Right kidney (tissue), 1 donor: ENCODE results near the gene ZNF326.
"Not testable (repeated sequence)": the region's sequence is repeated elsewhere in the genome, so short reads cannot be mapped to it uniquely, and the experiment has no call there.

Experiments used
- DNase-seq: peaks from one replicate; pipeline ENCODE4 v3.0.0-alpha.2; 2016

The ZNF326 gene

GRCh38 chr1:89965193-89965768, 29.6 kb upstream of the ZNF326 start:
- no peak for DNase-seq

GRCh38 chr1:89966656-89967055, 28.3 kb upstream of the ZNF326 start:
- no peak for DNase-seq

- DNase-seq, result no peak
Measured at GRCh38 chr1:89971600-89971999, 23.3 kb upstream of the ZNF326 start.

GRCh38 chr1:89972024-89972423, 22.9 kb upstream of the ZNF326 start:
- no peak for DNase-seq

GRCh38 chr1:89973471-89974127, 21.3 kb upstream of the ZNF326 start:
- DNase-seq, result no peak

GRCh38 chr1:89974256-89974655, 20.7 kb upstream of the ZNF326 start:
- DNase-seq, result no peak

GRCh38 chr1:89974696-89975470, 20.0 kb upstream of the ZNF326 start:
- no peak for DNase-seq

- no peak for DNase-seq
Measured at GRCh38 chr1:89975540-89976125, 19.3 kb upstream of the ZNF326 start.

- no peak for DNase-seq
Measured at GRCh38 chr1:89978755-89979154, 16.2 kb upstream of the ZNF326 start.

GRCh38 chr1:89980605-89981004, 14.3 kb upstream of the ZNF326 start:
- DNase-seq, result no peak

GRCh38 chr1:89982846-89983245, 12.1 kb upstream of the ZNF326 start:
- DNase-seq, result not testable (repeated sequence)

GRCh38 chr1:89984564-89985116, 10.3 kb upstream of the ZNF326 start:
- not testable (repeated sequence) for DNase-seq

- DNase-seq, result no peak
Measured at GRCh38 chr1:89986020-89986419, 8.9 kb upstream of the ZNF326 start.

- DNase-seq, result no peak
Measured at GRCh38 chr1:89987159-89987819, 7.6 kb upstream of the ZNF326 start.

GRCh38 chr1:89989099-89989498, 5.8 kb upstream of the ZNF326 start:
- DNase-seq, result no peak

GRCh38 chr1:89989799-89990198, 5.1 kb upstream of the ZNF326 start:
- DNase-seq, result no peak

GRCh38 chr1:89990976-89991831, 3.7 kb upstream of the ZNF326 start:
- no peak for DNase-seq

- DNase-seq, result no peak
Measured at GRCh38 chr1:89993541-89993940, 1.4 kb upstream of the ZNF326 start.

- no peak for DNase-seq
Measured at GRCh38 chr1:89994231-89994804, 592 bp upstream of the ZNF326 start.

GRCh38 chr1:89995598-89996449, 914 bp downstream of the ZNF326 start:
- DNase-seq, result no peak
